ENCODE results near the gene CYTH2.

The CYTH2 gene

GRCh38 chr19:48499316-48500090, 30.3 kb downstream of the CYTH2 start:
- TF ChIP-seq, protein P1, sequence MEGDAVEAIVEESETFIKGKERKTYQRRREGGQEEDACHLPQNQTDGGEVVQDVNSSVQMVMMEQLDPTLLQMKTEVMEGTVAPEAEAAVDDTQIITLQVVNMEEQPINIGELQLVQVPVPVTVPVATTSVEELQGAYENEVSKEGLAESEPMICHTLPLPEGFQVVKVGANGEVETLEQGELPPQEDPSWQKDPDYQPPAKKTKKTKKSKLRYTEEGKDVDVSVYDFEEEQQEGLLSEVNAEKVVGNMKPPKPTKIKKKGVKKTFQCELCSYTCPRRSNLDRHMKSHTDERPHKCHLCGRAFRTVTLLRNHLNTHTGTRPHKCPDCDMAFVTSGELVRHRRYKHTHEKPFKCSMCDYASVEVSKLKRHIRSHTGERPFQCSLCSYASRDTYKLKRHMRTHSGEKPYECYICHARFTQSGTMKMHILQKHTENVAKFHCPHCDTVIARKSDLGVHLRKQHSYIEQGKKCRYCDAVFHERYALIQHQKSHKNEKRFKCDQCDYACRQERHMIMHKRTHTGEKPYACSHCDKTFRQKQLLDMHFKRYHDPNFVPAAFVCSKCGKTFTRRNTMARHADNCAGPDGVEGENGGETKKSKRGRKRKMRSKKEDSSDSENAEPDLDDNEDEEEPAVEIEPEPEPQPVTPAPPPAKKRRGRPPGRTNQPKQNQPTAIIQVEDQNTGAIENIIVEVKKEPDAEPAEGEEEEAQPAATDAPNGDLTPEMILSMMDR (IDR thresholded peaks at IDR 0.05; ENCODE audit: low read depth, low read length, poor library complexity, severe bottlenecking), result no peak
- no peak for TF ChIP-seq EZH2phosphoT487 (IDR thresholded peaks at IDR 0.05; ENCODE audit: borderline replicate concordance, low read length)
- H3K4me1 ChIP-seq (ENCODE audit: control insufficient read depth, low read length), result peaks cover 28% of the 10 kb centered on the region
- no peaks in the 10 kb centered on the region for H3K9me3 ChIP-seq (ENCODE audit: control insufficient read depth, insufficient read depth, low read length)
- H3K27me3 ChIP-seq (ENCODE audit: control insufficient read depth, low read length), result peaks cover 28% of the 10 kb centered on the region
- H3K27ac ChIP-seq (ENCODE audit: low read depth, low read length), result no peak overlapping the region
- no peak overlapping the region for H3K4me3 ChIP-seq (ENCODE audit: low read length)
- H3K36me3 ChIP-seq (ENCODE audit: control insufficient read depth, low read length), result no peaks in the 10 kb centered on the region
- no peaks in the 10 kb centered on the region for H3K9me2 ChIP-seq (replicated peaks; ENCODE audit: control insufficient read depth, low read length)
- H3K4me2 ChIP-seq (ENCODE audit: low read length), result no peak overlapping the region
- peaks cover 5% of the 10 kb centered on the region; the same call in 1 of the 2 replicates for H3F3A ChIP-seq (ENCODE audit: control insufficient read depth, insufficient read depth)
- H3K79me2 ChIP-seq (ENCODE audit: control insufficient read depth, low read length), result no peaks in the 10 kb centered on the region
- no peaks in the 10 kb centered on the region for H4K20me1 ChIP-seq (ENCODE audit: control insufficient read depth, insufficient read depth, low read depth, low read length)

- H4K20me1 ChIP-seq (ENCODE audit: control insufficient read depth, insufficient read depth, low read depth, low read length), result no peaks in the 10 kb centered on the region
- peaks cover 15% of the 10 kb centered on the region for H3K27me3 ChIP-seq (ENCODE audit: control insufficient read depth, low read length)
- peaks cover 28% of the 10 kb centered on the region for H3K4me1 ChIP-seq (ENCODE audit: control insufficient read depth, low read length)
- no peaks in the 10 kb centered on the region for H3K79me2 ChIP-seq (ENCODE audit: control insufficient read depth, low read length)
- no peaks in the 10 kb centered on the region for H3K9me3 ChIP-seq (ENCODE audit: control insufficient read depth, insufficient read depth, low read length)
- TF ChIP-seq, protein P1 (IDR thresholded peaks at IDR 0.05; ENCODE audit: low read depth, low read length, poor library complexity, severe bottlenecking), result no peak
- no peak for TF ChIP-seq EZH2phosphoT487 (IDR thresholded peaks at IDR 0.05; ENCODE audit: borderline replicate concordance, low read length)
- H3F3A ChIP-seq (ENCODE audit: control insufficient read depth, insufficient read depth), result no peaks in the 10 kb centered on the region
- peak overlapping the region; percentile 72 for H3K4me3 ChIP-seq (ENCODE audit: low read length)
- H3K4me2 ChIP-seq (ENCODE audit: low read length), result peak overlapping the region; percentile 86
- peak overlapping the region; percentile 38 for H3K27ac ChIP-seq (ENCODE audit: low read depth, low read length)
- H3K9me2 ChIP-seq (replicated peaks; ENCODE audit: control insufficient read depth, low read length), result no peaks in the 10 kb centered on the region
- H3K36me3 ChIP-seq (ENCODE audit: control insufficient read depth, low read length), result no peaks in the 10 kb centered on the region
Measured at GRCh38 chr19:48500830-48501493, 31.8 kb downstream of the CYTH2 start.

GRCh38 chr19:48501494-48502349, 32.6 kb downstream of the CYTH2 start:
- Histone ChIP-seq H4K20me1 (ENCODE audit: control insufficient read depth, insufficient read depth, low read depth, low read length) (no peaks in the 10 kb centered on the region), H3K9me2 (replicated peaks; ENCODE audit: control insufficient read depth, low read length) (no peaks in the 10 kb centered on the region), H3K9me3 (ENCODE audit: control insufficient read depth, insufficient read depth, low read length) (no peaks in the 10 kb centered on the region), H3K79me2 (ENCODE audit: control insufficient read depth, low read length) (no peaks in the 10 kb centered on the region), H3F3A (ENCODE audit: control insufficient read depth, insufficient read depth) (no peaks in the 10 kb centered on the region), H3K36me3 (ENCODE audit: control insufficient read depth, low read length) (no peaks in the 10 kb centered on the region), H3K4me1 (ENCODE audit: control insufficient read depth, low read length) (peaks cover 28% of the 10 kb centered on the region), H3K4me2 (ENCODE audit: low read length) (peak overlapping the region; percentile 86), H3K27ac (ENCODE audit: low read depth, low read length) (peak overlapping the region; percentile 38), H3K4me3 (ENCODE audit: low read length) (peak overlapping the region; percentile 72), H3K27me3 (ENCODE audit: control insufficient read depth, low read length) (peaks cover 15% of the 10 kb centered on the region)
- no peak for TF ChIP-seq EZH2phosphoT487 (IDR thresholded peaks at IDR 0.05; ENCODE audit: borderline replicate concordance, low read length)
- TF ChIP-seq, protein P1 (IDR thresholded peaks at IDR 0.05; ENCODE audit: low read depth, low read length, poor library complexity, severe bottlenecking), result no peak

All from DOHH2 (cell line).